Measurements from ENCODE around the gene ZFP69B.

GRCh38 chr1:40477678-40478053 lies 27.4 kb downstream of the ZFP69B start:
- no peak for TF ChIP-seq SMC3 (IDR thresholded peaks at IDR 0.05)
- TF ChIP-seq POLR2AphosphoS2 (conservative IDR thresholded peaks at IDR 0.05; ENCODE audit: low read length), result no peak
- TF ChIP-seq POLR2A (IDR thresholded peaks at IDR 0.05; ENCODE audit: low read length), result no peak
- TF ChIP-seq, protein P1, sequence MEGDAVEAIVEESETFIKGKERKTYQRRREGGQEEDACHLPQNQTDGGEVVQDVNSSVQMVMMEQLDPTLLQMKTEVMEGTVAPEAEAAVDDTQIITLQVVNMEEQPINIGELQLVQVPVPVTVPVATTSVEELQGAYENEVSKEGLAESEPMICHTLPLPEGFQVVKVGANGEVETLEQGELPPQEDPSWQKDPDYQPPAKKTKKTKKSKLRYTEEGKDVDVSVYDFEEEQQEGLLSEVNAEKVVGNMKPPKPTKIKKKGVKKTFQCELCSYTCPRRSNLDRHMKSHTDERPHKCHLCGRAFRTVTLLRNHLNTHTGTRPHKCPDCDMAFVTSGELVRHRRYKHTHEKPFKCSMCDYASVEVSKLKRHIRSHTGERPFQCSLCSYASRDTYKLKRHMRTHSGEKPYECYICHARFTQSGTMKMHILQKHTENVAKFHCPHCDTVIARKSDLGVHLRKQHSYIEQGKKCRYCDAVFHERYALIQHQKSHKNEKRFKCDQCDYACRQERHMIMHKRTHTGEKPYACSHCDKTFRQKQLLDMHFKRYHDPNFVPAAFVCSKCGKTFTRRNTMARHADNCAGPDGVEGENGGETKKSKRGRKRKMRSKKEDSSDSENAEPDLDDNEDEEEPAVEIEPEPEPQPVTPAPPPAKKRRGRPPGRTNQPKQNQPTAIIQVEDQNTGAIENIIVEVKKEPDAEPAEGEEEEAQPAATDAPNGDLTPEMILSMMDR (IDR thresholded peaks at IDR 0.05), result no peak
- TF ChIP-seq TP53 (CRISPR knock-in tag; IDR thresholded peaks at IDR 0.05), result no peak

Measured in A549 (cell line).